Activated CD4-positive, alpha-beta T cell treated with anti-CD3 and anti-CD28 coated beads for 24 hours (primary cell): ENCODE measurements around the gene TSN.
"Not testable (repeated sequence)": the region's sequence is repeated elsewhere in the genome, so short reads cannot be mapped to it uniquely, and the experiment has no call there.

Experiments
- DNase-seq, 2 donors: peaks; one replicate each; pipeline ENCODE4 v3.0.0-alpha.2; 2020; ENCODE audit warnings: low read depth in 2 of 2

TSN gene

DNA sequence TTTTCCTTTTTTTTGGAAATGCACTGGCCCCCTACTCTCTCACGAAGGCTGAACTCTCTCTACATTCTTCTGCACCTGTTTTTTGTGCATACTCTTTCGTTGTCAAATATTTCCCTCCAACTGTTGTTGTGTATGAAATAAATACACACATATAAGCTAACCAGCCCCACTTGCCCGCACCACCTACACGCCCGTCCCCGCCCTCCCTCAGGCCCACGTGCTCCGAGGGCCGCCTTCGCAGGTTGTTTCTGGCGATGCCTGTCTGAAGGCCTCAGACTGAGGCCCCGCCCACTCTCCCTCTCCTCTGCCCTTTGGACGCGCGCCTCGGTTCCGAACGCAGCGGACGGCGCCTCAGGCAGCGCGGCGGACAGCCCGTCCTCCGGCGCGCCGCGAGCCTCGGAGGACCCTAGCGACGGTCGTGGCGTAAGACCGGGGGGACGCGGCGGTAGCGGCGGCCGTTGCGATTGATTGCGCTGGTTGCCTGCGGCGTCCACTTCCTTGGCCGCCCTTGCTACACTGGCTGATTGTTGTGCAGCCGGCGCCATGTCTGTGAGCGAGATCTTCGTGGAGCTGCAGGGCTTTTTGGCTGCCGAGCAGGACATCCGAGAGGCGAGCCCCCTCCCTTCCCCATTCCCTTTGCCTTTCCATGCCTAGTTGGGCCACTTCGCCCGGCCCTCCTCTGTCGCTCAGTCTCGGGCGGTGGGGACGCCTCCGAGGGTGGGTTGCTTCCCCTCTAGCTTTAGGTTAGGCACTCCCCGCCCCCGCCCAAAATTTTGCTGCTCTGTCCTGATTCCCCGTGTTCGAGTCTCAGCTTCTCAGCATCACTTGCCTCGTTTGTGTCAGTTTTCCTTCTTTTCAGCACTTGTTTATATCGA is at the start of gene TSN:
Gene TSN, plus strand, starts transcription at position 415 of the 875 bp plus-strand sequence. Its CDS starts 129 bp downstream, at position 544.
- peak; percentile 94 to 98 for DNase-seq

DNA sequence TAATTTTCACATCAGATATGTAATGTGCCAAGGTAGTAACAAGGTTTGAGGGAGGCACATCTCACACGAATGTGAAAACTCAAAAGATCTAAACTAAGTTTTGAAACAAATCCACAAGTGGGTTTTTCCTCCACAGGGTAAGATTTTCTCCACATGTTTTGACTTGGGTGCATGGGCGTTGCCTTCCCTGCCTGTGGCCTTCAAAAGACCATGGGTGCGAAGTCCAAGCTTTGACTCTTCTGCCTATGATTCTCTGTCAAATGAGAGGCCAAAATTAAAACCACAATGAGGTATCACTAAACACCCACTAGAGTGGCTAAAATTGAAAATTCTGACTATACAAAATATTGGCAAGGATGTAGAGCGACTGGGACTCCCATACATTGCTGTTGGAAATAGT is 49.5 kb upstream of the TSN start:
- no peak for DNase-seq

DNA sequence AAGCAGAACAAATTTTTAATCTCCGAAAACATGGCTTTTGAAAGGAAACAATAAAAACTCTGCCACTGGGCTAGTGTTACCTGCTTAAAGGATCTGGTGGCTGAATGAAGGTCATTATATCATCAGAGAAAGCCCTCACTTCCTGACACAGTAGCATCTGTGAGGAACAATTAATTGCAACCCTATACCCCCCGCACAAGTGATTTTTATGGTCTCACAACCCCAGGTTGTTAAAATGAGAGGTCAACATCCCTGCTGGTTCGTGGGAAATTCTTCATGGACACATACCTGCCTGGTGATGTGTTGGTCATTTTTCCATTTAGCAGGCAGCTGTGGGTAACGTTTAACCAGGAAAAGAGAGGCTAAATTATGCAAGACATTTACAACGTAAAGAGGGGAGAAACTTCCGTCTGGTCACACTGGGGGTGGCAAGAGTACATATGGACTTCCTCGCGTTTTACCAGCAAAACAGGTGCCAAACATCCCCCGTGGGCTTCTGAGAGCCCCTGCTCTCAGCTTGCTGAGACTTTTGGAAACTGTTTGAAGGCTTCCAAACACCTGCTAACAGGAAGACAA is 48.0 kb upstream of the TSN start:
- DNase-seq: no peak

- no peak for DNase-seq
Observed at GRCh38 chr2:121707920-121708361, 47.5 kb upstream of the TSN start.

DNA sequence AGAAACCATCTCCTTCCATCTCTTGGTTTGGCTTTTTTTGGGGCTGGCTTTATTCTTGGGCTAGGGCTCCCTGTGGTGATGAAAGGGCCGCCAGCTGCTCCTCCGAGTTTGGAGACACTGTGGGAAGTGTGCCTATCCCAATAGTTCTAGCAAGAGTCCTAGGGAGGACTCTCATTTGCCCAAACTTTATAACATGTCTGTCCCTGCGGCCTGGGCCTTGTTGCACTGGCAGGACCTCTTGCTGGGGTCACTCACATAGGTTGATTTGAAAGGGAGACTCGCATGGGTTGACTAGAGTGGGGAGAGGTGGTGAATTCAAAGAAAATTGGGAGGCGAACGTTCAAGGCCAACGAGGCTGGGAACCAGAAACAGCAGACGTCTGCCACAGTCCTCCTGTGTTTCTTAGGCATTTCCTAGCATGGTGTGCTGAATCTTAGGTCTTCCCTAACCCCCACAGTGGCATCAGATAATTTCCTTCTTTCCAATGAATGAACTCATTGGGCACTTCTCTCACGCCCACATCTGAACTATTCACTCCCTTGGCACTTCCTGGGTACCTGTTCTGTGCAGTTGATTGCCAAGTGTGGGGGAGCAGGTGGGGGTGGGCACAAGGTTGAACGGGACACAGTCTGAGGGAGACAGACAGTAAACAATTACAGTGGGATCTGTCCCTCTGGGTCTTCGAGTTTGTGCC is 45.5 kb upstream of the TSN start:
- DNase-seq: no peak

DNA sequence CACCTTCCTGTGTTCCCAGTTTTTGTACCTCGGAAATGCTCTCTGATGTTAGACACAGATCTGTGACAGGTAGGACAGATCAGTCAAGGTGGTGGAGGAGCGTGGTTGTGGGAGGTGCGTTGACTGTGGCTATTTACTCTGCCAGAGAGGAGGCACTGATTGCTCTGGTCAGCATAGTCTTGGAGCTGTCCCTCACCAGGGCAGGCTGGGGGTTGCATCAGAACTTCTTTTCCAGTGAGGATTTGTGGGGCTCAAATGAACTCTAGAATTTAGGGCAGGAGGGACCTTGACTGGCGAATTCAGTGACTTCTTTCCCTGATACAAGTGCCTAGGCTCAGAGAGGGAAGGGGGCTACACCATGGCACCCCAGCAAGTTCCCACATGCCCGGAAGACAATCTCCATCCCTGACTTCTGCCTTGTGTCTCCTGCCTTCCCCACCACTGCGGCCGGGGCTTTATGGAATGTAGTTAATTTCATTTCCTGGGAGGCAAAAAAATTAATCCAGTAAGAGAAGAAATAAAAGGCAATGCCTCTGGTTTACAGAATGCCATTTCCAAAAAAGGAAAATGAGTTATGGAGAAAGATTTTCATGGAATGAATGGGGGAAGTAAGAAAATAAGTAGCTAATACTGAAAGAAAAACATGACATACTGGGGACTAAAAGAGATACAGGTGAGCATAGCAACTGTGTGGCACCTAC is 44.8 kb upstream of the TSN start:
- DNase-seq: no peak

GRCh38 chr2:121711481-121711880 is 44.0 kb upstream of the TSN start:
- not testable (repeated sequence) for DNase-seq

- no peak for DNase-seq
Observed at GRCh38 chr2:121716126-121716525, 39.3 kb upstream of the TSN start.

DNA sequence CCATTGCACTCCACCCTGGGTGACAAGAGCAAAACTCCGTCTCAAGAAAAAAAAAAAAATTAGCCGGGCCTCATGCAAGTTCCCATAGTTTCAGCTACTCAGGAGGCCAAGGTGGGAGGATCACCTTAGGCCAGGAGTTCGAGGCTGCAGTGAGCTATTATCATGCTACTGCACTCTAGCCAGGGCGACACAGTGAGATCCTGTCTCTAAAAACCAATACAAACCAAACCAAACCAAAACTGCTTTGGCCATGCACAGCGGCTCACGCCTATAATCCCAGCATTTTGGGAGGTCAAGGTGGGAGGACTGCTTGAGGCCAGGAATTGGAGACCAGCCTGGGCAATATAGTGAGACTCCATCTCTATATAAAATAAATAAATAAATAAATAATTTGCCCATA is 37.9 kb upstream of the TSN start:
- no peak for DNase-seq

- no peak for DNase-seq
Observed at GRCh38 chr2:121721926-121722325, 33.5 kb upstream of the TSN start.

DNA sequence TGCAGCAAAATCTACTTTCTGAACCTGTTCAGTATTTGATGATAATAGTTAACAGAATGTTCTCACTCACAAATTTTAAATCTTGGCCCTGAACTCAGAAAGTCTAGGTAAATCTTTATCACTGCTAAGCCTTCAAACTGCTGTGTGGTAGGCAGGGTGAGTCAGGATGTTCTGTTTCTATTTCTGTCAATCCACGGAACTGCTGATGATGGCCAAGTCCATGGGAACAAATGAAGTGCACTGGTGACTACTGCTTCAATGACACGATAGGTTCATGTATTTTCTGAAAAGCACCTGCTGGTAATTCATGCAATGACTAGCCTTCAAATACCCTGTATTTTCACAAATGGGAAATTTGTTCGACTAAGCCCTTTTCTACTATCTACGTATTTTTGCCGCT is 33.0 kb upstream of the TSN start:
- DNase-seq: no peak

GRCh38 chr2:121723316-121723715 is 32.1 kb upstream of the TSN start:
- DNase-seq: no peak

GRCh38 chr2:121727332-121727731 is 28.1 kb upstream of the TSN start:
- no peak for DNase-seq

DNA sequence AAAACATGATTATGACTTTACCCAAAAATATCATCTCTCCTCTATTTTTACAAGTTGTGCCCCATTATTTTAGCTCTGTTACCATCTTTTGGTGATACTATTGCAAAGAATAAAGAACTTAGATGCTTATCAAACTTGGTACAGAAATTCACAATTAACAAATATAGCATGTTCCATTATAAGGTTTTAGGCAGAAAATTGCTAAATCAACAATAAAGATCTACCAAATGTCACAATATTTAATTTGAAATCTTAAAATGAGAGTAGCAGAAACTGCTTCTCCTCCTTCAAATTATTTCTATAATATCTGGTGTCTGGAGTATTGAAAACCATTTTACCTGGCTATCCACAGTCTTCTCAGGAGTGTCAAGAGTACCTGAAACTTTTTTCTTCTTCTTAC is 27.5 kb upstream of the TSN start:
- no peak for DNase-seq

DNA sequence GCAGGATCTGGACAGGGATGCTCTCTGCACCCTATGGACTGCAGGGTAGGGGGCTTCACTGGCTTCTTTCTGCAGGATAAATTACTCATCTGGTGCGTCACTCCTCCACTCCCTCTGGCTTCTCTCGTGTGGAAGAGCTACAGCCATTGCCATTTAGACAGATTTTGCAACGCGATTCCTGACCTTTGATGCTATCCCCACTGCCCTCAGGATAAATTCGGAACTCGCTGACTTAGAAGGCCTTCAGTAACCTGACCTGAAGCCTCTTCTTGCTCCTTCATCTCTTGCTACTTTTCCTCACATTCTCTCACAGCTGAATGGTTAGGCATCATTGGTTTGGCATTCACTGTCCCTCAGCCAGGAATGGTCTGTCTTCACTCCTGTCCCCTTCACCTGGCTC is 24.1 kb upstream of the TSN start:
- DNase-seq: no peak

DNA sequence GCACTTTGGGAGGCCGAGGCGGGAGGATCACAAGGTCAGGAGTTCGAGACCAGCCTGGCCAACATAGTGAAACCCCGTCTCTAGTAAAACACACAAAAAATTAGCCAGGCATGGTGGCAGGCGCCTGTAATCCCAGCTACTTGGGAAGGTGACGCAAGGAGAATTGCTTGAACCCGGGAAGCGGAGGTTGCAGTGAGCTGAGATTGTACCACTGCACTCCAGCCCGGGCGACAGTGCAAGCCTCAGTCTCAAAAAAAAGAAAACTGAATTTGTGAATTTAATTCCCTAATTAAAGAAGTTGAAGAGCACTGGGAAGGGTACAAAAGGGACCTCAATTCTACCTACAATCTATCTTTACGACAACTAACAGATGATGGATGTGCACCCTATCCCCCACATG is 20.9 kb upstream of the TSN start:
- not testable (repeated sequence) for DNase-seq

DNA sequence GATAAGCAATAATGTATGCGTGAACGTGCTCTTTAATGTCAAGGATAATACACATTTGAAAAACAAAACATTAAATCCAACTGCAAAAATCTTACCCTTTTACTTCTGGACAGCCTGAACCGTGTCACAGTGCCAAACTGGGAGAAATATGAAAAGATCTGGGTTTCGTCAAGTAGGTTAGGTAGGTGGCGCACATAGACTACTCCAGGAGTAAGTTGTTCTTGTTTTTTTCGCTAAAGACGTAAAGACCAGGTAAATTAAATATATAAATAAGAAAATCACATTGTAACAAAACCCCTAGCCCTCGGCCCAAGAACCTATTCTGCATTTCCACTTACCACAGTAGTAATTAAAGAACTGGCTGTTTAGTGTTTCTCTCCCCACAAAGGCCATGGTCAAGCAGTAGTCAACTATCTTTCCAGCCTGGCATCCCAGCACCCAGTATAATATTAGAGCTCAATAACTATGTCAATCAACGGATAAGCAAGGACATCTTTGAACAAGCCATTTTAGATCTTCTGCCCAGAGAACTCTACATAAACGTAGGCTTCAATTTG is 19.9 kb upstream of the TSN start:
- no peak for DNase-seq

DNA sequence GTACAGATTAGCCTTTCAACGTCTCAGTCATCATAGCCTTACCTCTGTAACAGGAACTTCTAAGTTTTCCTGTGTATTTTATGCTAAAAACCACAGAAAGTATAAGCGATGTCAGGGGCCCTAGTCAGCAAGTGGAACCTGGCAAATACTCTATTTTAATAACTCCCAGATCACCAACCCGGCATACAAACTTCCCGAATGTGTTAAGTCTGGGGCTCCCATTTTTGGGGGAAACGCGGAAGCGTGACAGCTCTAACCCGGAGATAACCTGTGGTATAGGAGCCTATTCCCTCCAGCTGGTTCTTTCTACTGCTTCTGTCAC is 19.4 kb upstream of the TSN start:
- DNase-seq: no peak

GRCh38 chr2:121736462-121737336 is 18.8 kb upstream of the TSN start, which contains the start of gene NIFK:
TSS of gene NIFK (minus strand) at chr2:121736875. CDS start at chr2:121736850, 25 bp downstream.
- DNase-seq: peak; percentile 100

GRCh38 chr2:121740973-121741372 is 14.5 kb upstream of the TSN start:
- DNase-seq: no peak

GRCh38 chr2:121741450-121741849 is 14.0 kb upstream of the TSN start:
- no peak for DNase-seq
